ENCODE results near the gene IMMT.
"Not testable (repeated sequence)": the region's sequence is repeated elsewhere in the genome, so short reads cannot be mapped to it uniquely, and the experiment has no call there.

IMMT gene

DNA sequence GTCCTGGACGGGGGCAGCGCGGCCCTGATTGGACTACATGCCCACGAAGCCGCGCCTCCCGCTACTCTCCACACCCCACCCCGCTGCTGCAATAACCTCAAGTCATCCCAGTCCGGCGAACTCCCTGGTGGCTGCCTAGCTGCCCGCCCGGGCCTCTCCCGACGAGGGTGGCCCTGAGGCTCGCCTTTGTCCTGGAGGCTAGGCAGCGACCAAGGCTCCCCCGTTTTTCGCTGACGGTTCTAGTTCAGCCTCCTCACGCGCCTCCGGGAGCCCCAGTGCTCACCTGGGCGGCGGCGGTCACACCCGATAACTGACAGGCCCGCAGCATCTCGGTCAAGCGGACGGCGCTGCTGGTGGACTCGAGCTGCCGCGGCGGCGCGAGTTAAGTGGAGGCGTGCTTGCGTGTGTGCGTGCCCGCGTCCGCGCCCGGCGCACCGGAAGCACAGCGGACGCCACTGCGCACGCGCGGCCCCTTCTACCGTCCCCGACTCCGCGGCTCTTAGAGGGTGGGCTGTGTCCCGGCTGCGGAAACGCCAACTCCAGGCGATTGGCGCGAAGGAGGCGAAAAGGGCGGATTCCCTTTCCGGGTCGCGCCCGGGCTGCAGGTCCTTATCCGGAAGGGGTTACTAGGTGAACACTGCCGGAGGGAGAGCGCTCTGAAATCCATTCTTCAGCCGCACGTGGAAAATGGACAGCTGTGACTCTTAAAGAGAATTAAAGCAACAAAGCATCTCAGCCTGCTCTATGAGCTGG, at the start of gene IMMT:
Gene IMMT (minus strand): TSS at position 408 of the 753 bp plus-strand sequence. CDS start 80 bp downstream, at position 328.
- peak; percentile 75 for DNase-seq

DNA sequence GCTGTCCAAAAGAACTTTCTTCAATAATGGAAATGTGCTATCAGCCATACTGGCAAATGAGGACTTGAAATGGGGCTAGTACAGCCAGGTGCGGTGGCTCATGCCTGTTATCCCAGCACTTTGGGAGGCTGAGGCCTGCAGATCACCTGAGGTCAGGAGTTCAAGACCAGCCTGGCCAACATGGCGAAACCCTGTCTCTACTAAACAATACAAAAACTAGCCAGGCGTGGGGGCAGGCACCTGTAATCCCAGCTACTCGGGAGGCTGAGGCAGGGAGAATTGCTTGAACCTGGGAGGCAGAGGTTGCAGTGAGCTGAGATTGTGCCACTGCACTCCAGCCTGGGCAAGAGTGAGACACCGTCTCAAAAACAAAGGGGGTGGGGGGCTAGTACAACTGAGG, 49.5 kb upstream of the IMMT start:
- DNase-seq, result not testable (repeated sequence)

DNA sequence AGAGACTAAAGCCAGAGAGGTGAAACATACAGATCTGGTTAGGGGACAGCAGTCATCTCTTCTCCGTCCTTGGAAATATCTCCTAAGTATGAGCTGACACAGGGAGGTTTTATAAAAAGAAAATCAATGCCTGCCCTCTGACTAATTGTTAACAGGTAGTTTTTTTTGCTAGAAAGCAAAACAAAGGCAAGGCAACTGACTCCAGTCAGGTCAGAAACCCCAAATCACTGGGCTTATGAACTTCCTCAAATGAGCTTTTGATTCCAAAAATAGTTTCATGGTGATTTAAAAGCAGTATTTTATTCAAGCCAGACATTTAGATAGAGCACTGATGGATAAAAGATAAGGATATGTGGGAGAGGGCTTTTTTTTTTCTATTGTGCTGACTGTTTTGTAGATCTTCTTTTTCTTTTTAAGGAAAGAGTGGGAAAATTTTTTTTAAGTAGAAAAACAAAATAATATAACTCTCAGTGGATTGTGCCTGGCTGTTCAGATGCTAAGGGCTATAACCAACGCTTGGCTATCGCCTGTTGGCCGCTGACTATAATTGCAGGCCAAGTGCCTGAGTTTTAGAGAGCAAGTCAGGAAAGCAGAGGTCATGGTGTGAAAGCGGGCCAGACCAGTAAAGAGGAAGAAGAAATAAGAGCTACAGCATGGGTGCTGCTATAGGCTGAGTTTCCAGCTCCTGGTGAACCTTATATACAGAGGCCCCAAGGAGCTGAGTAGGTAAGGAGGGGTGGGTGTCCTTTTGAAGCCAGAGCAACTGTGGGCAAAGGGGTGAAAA, 48.9 kb upstream of the IMMT start:
- no peak for DNase-seq

DNA sequence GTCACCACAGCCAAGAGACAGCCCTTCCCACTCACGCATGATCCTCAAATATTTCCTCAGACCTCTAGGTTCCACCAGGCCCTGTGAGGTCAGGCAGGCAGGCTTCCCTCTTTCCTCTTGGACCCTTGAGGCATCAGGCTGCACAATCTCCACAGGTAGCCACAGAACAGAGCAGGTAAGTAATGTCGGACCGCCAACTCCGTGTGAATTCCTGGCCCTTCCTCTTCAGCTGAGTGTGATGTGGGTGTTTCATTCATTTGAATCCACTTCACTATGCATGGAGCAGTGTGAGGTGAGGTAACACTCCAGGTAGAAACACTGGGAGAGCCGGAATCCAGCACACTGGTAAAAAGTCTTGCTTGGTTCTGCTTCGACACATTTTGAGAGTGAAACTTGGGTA, 48.0 kb upstream of the IMMT start:
- DNase-seq, result no peak

DNA sequence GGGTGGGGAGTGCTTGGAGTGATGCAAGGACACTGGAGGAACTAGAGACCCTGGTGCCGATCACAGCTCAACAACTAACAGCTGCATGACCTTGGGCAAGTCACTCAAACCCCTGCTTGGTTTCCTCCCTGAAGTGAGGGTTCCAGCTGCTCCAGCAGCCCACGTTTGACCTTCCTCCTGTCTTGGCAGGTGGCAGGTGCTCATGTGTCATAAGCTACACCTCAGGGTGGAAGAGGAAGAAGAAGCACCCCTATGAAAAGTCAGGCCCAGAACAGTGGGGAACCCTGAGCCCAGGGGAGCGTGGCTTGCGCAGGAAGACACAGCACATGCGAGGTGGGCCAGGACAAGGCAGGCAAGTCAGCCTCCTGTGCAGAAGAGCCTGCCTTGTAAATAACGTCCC, 46.3 kb upstream of the IMMT start:
- DNase-seq, result no peak

DNA sequence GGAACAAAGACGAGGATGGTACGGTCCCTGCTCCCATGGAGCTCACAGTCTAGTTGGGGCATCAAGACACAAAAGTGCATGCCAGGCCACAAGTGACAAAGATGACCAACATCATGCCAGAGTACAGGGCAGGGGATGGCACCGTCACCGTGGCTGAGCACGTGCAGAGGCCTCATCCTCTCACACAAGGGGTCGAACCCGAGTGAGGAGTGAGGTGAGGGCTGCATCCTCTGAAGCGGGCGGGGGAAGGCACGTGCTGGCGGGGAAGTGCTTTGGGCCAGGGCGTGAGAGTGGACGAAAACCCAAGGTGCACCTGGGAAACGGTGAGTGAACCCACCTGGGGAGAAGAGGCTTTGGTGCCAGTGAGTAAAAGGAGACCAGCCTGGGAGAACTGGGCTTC, 45.0 kb upstream of the IMMT start:
- DNase-seq, result no peak

DNA sequence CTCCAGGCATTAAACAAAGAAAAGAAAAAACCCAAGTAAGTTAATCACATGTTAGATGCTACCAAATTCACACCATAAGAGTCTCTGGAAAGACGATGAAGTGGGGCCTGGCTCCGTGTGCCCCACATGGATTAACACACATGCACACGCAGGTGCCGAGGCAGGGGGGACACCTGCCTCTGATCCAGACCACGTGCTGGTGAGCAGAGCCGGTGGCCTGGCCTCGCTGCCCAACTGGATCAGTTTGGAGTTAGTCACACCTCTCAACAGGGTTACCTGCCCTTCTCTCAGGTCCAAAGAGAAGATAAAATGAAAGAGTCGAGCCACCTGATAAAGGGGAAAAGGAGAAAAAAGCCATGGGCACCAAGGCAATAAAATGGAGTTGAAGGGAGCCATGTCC, 44.5 kb upstream of the IMMT start:
- DNase-seq, result no peak

GRCh38 chr2:86239326-86239725, 44.1 kb upstream of the IMMT start:
- DNase-seq, result no peak

DNA sequence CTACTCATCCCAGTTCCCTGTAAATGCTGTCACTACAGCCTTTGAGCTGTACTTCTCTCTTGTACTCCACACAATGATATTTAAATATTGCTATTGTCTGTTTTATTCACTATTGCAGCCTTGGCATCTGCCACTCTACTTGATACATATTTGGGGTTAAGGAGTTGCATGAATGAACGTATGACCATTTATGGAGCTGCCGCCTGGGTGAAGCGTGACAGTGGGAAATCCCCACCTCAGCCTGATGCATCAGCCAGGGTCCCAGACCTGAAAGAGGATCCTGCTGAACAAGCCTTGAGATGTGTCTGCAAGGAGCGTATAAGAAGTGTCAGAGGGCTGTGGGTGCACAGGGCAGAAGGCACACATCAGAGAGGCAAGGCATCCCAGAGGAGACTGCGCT, 43.1 kb upstream of the IMMT start:
- no peak for DNase-seq

DNA sequence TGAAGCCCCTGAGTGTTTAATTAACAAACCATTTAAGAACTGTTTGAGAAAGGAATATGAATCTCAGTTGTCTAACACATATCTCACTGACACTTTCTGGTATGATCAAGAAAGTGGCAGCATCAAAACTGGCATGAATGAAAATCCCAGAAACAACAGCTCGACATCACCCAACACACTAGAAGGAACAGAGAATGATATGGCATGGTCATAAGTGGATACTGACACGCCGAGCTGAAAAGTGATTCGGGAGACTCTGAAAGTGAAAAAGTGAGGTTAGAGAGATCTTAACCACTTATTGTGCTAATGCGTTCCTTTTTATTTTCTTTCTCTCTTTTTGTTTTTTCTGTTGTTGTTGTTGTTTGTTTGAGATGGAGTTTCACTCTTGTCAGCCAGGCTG, 41.9 kb upstream of the IMMT start:
- DNase-seq, result no peak

DNA sequence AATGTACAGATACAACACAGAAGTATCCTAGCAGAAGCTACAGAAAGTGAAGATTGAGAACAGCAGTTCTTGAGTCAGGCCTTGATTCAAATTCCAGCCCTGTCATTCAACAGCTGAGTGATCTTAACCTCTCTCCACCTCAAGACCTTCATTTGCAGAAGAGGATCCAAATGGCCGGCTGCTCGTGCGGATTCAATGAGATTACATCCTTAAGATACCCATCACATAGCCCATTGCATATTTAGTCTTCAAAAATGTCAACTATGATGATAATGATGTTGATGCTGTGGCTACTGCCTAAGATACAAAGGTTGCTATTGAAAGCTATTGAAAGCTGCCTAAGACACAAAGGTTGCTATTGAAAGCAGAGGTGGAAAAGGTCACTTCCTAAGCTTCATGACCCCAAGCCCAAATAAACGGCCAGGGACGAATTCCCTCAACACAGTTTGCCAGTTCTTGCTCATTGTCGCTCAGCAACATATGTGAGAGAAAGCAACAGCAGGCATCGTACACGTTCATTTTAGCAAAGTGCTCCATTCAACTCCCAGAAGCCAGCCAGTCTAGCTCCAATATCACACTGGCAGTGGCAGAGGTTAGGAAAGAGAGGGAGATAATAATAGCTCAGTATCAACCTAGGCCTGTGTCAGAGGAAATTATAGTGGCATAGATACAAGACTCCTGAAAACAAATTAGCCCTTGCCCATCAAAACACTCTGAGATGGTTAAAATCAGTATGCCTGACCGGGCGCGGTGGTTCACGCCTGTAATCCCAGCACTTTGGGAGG, 40.1 kb upstream of the IMMT start:
- no peak for DNase-seq

DNA sequence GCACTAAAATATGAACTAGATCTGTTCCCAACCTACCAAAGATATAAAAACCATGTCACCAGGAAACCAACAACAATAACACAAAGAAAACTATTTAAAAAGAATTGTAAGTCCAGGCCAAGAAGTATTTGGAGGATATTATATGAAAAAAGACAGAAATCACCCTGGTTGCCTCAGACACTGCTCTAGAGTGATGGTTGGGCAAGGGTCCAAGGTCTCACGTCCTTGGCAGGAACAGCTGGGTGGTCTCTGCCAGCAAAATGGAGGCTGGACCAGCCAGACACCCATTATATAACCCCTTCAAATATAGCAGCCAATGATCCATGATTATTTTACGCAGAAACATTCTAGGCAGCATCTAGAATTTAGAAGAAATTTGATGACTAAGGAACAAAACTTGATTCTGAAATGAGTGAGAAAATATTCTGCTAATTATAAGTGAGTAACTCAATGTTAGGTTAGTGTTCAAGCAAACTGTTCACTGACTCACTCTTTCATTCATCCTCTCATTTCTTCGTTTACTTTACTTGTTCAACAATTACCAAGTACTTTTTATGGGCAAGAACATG, 39.4 kb upstream of the IMMT start:
- DNase-seq, result no peak

DNA sequence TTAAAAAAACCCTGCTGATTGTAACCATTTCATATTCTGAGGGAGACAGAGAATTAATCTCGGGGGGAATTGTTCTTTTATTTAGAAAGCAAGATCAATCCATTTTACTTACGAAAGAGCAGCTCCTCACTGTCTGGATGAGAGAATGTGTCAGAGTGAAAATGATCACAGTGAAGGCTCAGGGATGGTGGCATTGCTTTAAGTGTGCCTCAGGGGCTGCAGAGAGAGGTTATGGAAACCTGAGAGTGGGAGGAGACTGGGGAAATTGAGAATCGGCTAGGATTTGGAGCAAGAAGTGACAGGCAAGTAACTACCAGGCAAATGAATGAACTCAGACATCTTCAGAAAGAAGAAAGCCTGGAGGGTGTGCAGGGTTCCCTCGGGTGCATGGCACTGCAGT, 38.2 kb upstream of the IMMT start:
- DNase-seq, result no peak

DNA sequence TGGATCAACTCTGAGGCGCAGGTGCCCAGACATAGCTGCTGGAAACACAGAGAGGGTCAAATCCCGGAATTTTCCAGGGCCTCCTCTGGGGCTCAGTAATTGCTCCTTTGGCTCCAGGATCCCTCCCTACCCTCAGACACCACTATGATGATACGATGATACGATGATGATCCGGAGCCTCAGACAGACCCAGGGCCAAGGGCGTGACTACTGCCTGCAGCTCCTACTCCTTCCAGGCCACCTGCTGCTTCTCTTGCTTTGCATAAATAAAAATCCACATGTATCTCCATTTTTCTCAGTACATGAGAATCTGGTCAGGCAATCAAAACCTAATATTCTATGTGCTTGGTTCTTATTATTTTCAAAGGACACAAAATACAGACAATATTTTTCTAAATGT, 37.6 kb upstream of the IMMT start:
- DNase-seq, result no peak

DNA sequence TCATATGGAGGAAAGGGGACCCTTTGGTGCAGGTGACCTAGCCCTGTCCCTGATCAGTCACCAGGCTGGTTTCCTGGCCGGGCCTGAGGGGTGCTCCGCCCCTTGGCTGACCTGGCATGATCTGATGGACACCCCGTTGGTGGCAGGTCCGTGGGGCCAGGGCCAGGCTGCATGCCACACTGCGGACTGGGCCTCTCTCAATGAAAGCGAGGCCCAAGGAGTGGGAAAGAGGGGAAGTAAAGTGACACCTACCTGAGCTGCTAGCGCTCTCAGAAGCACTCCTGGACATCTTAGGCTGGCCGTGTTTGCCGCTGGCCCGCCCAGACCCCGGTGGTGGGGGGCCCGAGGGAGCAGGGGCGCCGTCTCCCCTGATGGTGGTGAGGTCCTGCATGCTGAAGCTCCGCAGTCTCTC, 37.1 kb upstream of the IMMT start:
- no peak for DNase-seq

DNA sequence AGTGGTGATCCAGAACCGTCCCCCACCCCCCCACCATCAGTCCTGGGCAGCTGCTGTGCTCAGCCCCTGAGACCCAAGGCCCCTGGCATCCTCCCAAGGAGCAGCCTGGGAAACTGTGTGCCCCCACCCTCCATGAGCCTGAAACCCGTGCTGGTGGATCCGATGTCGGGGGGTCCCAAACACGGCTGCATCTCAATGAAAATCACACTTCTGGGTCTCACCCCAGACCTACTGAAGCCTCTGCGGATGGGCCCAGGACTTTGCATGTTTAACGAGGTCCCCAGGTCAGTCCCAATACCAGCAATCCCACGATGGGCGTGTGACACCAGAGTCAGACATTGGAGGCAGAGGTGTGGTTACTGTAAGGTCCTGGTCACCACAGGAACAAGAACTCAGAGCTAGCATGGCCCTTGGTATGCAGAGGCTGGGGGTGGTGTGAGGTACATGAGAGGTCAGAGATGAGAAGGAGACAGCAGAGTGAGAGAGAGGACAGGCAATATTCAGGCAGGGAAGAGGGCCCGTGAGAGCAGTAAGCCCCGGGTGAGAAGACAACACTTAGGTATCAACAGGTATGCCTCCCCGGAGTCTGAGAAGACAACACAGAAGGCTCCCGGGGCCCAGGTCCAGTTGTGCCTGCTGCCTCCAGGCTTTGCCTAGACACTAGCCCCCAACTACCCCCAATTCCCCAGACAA, 36.6 kb upstream of the IMMT start:
- no peak for DNase-seq

DNA sequence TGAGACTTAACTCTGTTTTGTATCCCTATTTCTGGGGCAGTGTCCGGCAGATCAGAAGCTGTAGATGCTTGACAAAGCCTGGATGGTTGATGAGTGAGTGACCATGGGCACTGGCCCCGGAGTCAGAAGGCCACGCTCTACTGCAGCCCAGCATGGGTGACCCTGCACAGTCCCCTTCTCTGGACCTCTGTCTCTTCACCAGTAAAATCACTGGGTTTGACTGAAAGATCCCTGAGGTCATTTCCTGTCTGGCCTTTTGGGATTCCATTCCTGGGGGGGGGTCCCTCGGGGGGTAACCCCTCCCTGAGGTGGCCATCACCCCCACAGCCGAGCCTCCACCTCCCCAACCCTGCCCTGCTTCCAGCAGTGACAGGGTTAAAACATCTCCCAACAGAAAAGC, 35.7 kb upstream of the IMMT start:
- DNase-seq, result no peak

- DNase-seq, result no peak
Observed at GRCh38 chr2:86229221-86229620, 34.0 kb upstream of the IMMT start.

DNA sequence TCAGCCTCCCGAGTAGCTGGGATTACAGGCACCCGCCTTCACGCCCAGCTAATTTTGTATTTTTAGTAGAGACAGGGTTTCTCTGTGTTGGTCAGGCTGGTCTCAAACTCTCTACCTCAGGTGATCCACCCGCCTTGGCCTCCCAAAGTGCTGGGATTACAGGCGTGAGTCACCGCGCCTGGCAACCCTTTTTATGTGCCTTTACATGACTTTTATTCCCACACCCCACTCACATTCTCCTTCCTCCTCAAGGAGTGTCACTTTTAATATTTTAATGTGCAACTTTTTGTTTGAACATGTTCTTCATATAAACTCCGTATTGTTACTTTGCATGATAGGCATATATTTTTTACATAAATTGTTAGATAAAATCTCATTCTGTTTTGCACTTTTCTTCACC, 33.3 kb upstream of the IMMT start:
- DNase-seq, result not testable (repeated sequence)

GRCh38 chr2:86227685-86228084, 32.4 kb upstream of the IMMT start:
- no peak for DNase-seq

DNA sequence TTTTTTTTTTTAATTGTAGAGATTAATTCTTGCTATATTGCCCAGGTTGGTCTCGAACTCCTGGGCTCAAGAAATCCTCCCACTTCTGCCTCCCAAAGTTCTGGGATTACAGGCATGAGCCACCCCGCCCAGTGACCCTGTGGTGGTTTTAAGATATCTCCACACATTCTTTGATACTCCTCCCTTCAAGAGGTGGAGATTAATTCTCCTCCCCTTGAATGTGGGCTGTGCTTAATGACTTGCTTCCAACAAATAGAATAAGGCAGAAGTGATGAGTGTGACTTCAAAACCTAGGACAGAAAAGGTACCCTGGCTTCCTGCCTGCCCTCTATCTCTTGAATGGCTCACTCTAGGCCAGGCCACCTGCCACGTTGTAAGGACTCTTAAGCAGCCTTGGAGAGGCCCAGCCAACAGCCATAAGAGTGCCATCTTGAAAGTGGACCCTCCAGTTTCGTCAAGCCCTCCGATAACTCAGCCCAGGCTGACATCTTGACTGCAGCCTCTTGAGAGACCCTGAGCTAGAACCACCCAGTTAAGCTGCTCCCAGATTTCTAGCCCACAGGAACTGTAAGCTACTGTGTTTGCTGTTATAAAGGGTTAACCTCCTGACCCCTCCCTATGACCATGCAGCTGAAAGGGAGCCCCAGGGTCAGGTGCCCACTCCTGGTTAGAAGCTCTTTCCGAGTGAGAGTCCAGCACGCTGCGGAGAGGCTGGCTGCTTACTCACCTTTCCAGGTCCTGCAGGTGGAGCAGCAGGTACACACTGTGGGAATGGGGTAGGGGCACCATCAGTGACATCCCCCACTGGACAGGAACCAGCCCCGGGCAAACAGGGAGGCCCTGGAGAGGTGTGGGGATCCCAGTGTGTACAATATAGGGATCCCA, 31.6 kb upstream of the IMMT start:
- DNase-seq, result no peak

DNA sequence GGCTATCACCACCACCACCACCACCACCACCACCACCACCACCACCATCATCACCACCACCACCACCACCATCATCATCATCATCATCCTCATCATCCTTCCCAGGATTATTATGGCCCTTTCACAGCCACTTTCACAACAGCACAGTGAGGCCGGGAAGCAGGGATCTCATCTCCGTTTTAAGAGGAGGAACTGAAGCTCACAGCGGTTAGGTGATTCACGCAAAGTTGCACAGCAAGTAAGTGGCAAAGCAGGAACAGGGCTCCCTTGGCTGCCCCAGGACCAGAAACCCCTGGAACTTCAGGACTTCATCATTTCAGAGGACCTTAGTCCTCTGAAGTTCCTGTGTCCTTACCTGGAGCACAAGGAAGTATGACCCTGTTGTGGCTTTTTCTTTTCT, 30.8 kb upstream of the IMMT start:
- no peak for DNase-seq

Measured in 8988T (cell line).